ENCODE data around the gene VTCN1.

DNA sequence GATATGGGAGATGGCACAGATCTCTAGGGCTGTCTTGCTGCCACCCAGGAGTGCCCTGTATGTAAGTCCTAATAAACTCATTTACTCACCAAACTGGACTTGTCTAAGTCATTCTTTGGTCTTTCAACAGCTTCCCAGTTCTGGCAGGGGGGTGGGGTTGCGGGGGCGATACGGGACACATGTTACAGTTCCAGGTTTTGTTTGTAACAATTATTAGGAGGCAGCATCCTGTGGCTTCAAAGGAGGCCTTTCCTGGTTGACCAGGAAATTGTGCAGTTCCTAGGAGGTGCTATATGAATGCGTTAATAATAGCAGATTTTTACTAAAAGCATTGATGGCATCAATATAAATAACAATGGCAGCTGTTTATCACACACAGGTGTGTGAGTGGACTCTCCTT, 46.5 kb downstream of the VTCN1 start:
- no peak for TF ChIP-seq GLIS3 (CRISPR knock-in tag; IDR thresholded peaks at IDR 0.05)
- TF ChIP-seq, protein P1, sequence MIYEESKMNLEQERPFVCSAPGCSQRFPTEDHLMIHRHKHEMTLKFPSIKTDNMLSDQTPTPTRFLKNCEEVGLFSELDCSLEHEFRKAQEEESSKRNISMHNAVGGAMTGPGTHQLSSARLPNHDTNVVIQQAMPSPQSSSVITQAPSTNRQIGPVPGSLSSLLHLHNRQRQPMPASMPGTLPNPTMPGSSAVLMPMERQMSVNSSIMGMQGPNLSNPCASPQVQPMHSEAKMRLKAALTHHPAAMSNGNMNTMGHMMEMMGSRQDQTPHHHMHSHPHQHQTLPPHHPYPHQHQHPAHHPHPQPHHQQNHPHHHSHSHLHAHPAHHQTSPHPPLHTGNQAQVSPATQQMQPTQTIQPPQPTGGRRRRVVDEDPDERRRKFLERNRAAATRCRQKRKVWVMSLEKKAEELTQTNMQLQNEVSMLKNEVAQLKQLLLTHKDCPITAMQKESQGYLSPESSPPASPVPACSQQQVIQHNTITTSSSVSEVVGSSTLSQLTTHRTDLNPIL (CRISPR knock-in tag; IDR thresholded peaks at IDR 0.05; ENCODE audit: low read depth) = no peak
- no peak for TF ChIP-seq TCF4 (CRISPR knock-in tag; IDR thresholded peaks at IDR 0.05; ENCODE audit: borderline replicate concordance)
- TF ChIP-seq, protein P2, sequence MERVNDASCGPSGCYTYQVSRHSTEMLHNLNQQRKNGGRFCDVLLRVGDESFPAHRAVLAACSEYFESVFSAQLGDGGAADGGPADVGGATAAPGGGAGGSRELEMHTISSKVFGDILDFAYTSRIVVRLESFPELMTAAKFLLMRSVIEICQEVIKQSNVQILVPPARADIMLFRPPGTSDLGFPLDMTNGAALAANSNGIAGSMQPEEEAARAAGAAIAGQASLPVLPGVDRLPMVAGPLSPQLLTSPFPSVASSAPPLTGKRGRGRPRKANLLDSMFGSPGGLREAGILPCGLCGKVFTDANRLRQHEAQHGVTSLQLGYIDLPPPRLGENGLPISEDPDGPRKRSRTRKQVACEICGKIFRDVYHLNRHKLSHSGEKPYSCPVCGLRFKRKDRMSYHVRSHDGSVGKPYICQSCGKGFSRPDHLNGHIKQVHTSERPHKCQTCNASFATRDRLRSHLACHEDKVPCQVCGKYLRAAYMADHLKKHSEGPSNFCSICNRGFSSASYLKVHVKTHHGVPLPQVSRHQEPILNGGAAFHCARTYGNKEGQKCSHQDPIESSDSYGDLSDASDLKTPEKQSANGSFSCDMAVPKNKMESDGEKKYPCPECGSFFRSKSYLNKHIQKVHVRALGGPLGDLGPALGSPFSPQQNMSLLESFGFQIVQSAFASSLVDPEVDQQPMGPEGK (CRISPR knock-in tag; IDR thresholded peaks at IDR 0.05; ENCODE audit: borderline replicate concordance) = no peak
